Activated T-helper 1 cell treated with anti-CD3 and anti-CD28 coated beads, Interleukin-12 subunit alpha, Interleukin-12 subunit beta, Interleukin-2, Interleukin-4 antibody, amounts not matched to agents 30 ng/mL and 10 ng/mL and 1 ng/mL, durations not matched to agents 14 hours and 24 hours and 36 hours (primary cell): ENCODE measurements around the gene LINC01488. TPM values are rescaled to one million over a fixed set of nuclear protein-coding genes. Genes with fewer than 3 reads are reported as not detected.

ENCODE experiments used
- DNase-seq: peaks from one replicate; pipeline ENCODE4 v3.0.0; 2021; ENCODE audit warnings: low spot score
- H3K27ac Mint-ChIP-seq: one replicate; pipeline ENCODE4 v1.8.0; 2021; ENCODE audit warnings: mild to moderate bottlenecking, mixed read lengths
- H3K27me3 Mint-ChIP-seq: one replicate; pipeline ENCODE4 v1.8.0; 2022; ENCODE audit warnings: mild to moderate bottlenecking, moderate library complexity, mixed read lengths; ENCODE audit not compliant: insufficient read depth
- H3K36me3 Mint-ChIP-seq: one replicate; pipeline ENCODE4 v1.8.0; 2021; ENCODE audit warnings: low read depth, mixed read lengths
- H3K4me1 Mint-ChIP-seq: one replicate; pipeline ENCODE4 v1.8.0; 2021; ENCODE audit warnings: low read depth, mixed read lengths
- H3K4me3 Mint-ChIP-seq: one replicate; pipeline ENCODE4 v1.8.0; 2021; ENCODE audit warnings: mild to moderate bottlenecking, moderate library complexity, mixed read lengths
- H3K9me3 Mint-ChIP-seq: one replicate; pipeline ENCODE4 v1.8.0; 2021; ENCODE audit warnings: mixed read lengths
- intact Hi-C: fragments of 100-400 bp; cut with micrococcal nuclease; formaldehyde crosslinking; loops from one replicate; pipeline ENCODE4 v1.15.1; 2024
- total RNA-seq: library from RNA; stranded (reverse); gene quantifications from 2 replicates; pipeline ENCODE4 v1.2.3, GENCODE V29; 2022

Gene LINC01488
- total RNA-seq, 1 donor from 2014 or later = not detected

- Mint-ChIP-seq H3K9me3 (no peaks in the 10 kb centered on the region), H3K27me3 (peaks cover 2% of the 10 kb centered on the region), H3K27ac (no peak overlapping the region), H3K4me1 (peaks cover 5% of the 10 kb centered on the region), H3K36me3 (no peaks in the 10 kb centered on the region), H3K4me3 (no peak overlapping the region)
- intact Hi-C loops = no loop called here
- DNase-seq = no peak
Measured at GRCh38 chr11:69499186-69499917, 17.9 kb downstream of the LINC01488 start.

GRCh38 chr11:69499918-69500284 is 18.4 kb downstream of the LINC01488 start:
- Mint-ChIP-seq H3K4me1 (peaks cover 5% of the 10 kb centered on the region), H3K27ac (no peak overlapping the region), H3K4me3 (no peak overlapping the region), H3K36me3 (no peaks in the 10 kb centered on the region), H3K27me3 (peaks cover 2% of the 10 kb centered on the region), H3K9me3 (no peaks in the 10 kb centered on the region)
- no peak for DNase-seq
- intact Hi-C loops = no loop called here

- H3K9me3 Mint-ChIP-seq = no peaks in the 10 kb centered on the region
- DNase-seq = no peak
- H3K27me3 Mint-ChIP-seq = peaks cover 2% of the 10 kb centered on the region
- no peak overlapping the region for H3K4me3 Mint-ChIP-seq
- H3K36me3 Mint-ChIP-seq = no peaks in the 10 kb centered on the region
- intact Hi-C loops = no loop called here
- H3K27ac Mint-ChIP-seq = no peak overlapping the region
- peaks cover 5% of the 10 kb centered on the region for H3K4me1 Mint-ChIP-seq
Measured at GRCh38 chr11:69500285-69501120, 19.0 kb downstream of the LINC01488 start.

GRCh38 chr11:69501121-69501489 is 19.6 kb downstream of the LINC01488 start:
- peaks cover 2% of the 10 kb centered on the region for H3K27me3 Mint-ChIP-seq
- no peaks in the 10 kb centered on the region for H3K36me3 Mint-ChIP-seq
- no peak overlapping the region for H3K4me3 Mint-ChIP-seq
- no peak overlapping the region for H3K27ac Mint-ChIP-seq
- intact Hi-C loops = no loop called here
- H3K9me3 Mint-ChIP-seq = no peaks in the 10 kb centered on the region
- DNase-seq = no peak
- H3K4me1 Mint-ChIP-seq = peaks cover 5% of the 10 kb centered on the region

GRCh38 chr11:69501891-69502860 is 20.7 kb downstream of the LINC01488 start:
- Mint-ChIP-seq H3K27me3 (peaks cover 2% of the 10 kb centered on the region), H3K9me3 (no peaks in the 10 kb centered on the region)

GRCh38 chr11:69504127-69504526 is 22.7 kb downstream of the LINC01488 start:
- no peaks in the 10 kb centered on the region for H3K36me3 Mint-ChIP-seq
- intact Hi-C loops = no loop called here
- H3K27me3 Mint-ChIP-seq = peaks cover 2% of the 10 kb centered on the region
- no peak overlapping the region for H3K4me3 Mint-ChIP-seq
- no peak overlapping the region for H3K27ac Mint-ChIP-seq
- DNase-seq = no peak
- peaks cover 10% of the 10 kb centered on the region for H3K4me1 Mint-ChIP-seq
- H3K9me3 Mint-ChIP-seq = no peaks in the 10 kb centered on the region

More at GRCh38 chr11:69501891-69502860, 20.7 kb downstream of the LINC01488 start:
- peaks cover 5% of the 10 kb centered on the region for H3K4me1 Mint-ChIP-seq
- no peaks in the 10 kb centered on the region for H3K36me3 Mint-ChIP-seq
- H3K4me3 Mint-ChIP-seq = no peak overlapping the region
- intact Hi-C loops = no loop called here
- H3K27ac Mint-ChIP-seq = no peak overlapping the region
- DNase-seq = no peak

GRCh38 chr11:69504576-69505335 is 23.3 kb downstream of the LINC01488 start:
- Mint-ChIP-seq H3K4me1 (peaks cover 11% of the 10 kb centered on the region), H3K9me3 (no peaks in the 10 kb centered on the region), H3K27me3 (peaks cover 2% of the 10 kb centered on the region), H3K4me3 (no peak overlapping the region), H3K36me3 (no peaks in the 10 kb centered on the region), H3K27ac (no peak overlapping the region)
- intact Hi-C loops = no loop called here
- DNase-seq = no peak

- Mint-ChIP-seq H3K27me3 (no peaks in the 10 kb centered on the region), H3K27ac (no peak overlapping the region), H3K4me1 (peaks cover 5% of the 10 kb centered on the region), H3K36me3 (no peaks in the 10 kb centered on the region), H3K9me3 (no peaks in the 10 kb centered on the region), H3K4me3 (no peak overlapping the region)
- intact Hi-C loops = no loop called here
- DNase-seq = no peak
Measured at GRCh38 chr11:69508974-69509373, 27.5 kb downstream of the LINC01488 start.

GRCh38 chr11:69509381-69509780 is 27.9 kb downstream of the LINC01488 start:
- no peak for DNase-seq
- intact Hi-C loops = no loop called here
- Mint-ChIP-seq H3K4me1 (peaks cover 5% of the 10 kb centered on the region), H3K27ac (no peak overlapping the region), H3K36me3 (no peaks in the 10 kb centered on the region), H3K4me3 (no peak overlapping the region), H3K27me3 (no peaks in the 10 kb centered on the region), H3K9me3 (no peaks in the 10 kb centered on the region)

GRCh38 chr11:69509846-69510390 is 28.5 kb downstream of the LINC01488 start:
- no peak overlapping the region for H3K4me3 Mint-ChIP-seq
- H3K27me3 Mint-ChIP-seq = peaks cover 2% of the 10 kb centered on the region
- DNase-seq = no peak
- intact Hi-C loops = no loop called here
- H3K4me1 Mint-ChIP-seq = peaks cover 5% of the 10 kb centered on the region
- H3K9me3 Mint-ChIP-seq = no peaks in the 10 kb centered on the region
- no peaks in the 10 kb centered on the region for H3K36me3 Mint-ChIP-seq
- H3K27ac Mint-ChIP-seq = no peak overlapping the region

GRCh38 chr11:69510471-69511357 is 29.3 kb downstream of the LINC01488 start:
- Mint-ChIP-seq H3K36me3 (no peaks in the 10 kb centered on the region), H3K4me3 (no peak overlapping the region), H3K27me3 (peaks cover 3% of the 10 kb centered on the region), H3K9me3 (peaks cover 3% of the 10 kb centered on the region), H3K4me1 (peaks cover 5% of the 10 kb centered on the region), H3K27ac (no peak overlapping the region)
- no peak for DNase-seq
- intact Hi-C loops = no loop called here
